ENCODE data around the gene YWHAG. TPM values are rescaled to one million over a fixed set of nuclear protein-coding genes. Genes with fewer than 3 reads are reported as not detected.

YWHAG gene
- polyA plus RNA-seq, 1 donor (not counting 4 experiments of a cell fraction or from before 2014, with no cell fraction given), result 130 TPM

DNA sequence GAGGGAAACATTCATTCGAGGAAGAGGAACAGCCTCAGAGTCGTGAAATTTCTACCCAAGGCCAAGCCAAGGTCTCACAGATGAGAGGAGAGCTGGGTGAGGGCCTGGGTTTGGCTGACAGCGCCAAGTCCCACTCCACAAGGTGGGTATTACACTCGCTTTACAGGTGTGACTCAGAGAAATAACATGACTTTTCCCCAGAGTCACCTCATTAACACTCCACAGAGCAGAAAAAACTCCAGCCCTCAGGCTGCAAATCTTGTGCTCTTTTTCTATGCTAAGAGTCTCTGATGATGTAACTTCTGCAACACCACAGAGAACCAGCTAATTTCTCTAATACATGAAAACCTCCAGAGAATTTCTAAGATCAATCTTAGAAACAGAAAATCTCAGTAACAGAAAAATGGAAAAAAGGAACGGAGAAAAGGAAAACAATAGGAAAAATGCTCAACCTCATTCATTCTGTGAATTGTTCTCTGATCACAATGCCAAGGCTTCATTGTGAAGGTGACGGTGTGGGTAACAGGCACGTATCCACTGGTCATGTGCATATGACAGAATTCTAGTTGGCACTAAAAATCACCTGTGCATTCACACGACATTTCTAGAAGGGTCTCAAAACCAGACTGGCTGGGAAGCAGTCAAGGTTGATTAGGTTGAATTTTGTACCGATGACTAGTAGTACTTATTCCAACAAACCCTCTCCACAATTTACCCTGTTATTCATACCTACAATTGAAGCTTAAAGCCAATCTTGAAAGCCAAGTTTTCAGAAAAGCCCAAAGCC, 20.3 kb downstream of the YWHAG start:
- H2AFZ ChIP-seq (ENCODE audit: control insufficient read depth, low read length), result no peak overlapping the region
- peaks cover 36% of the 10 kb centered on the region for H3K4me1 ChIP-seq (ENCODE audit: control insufficient read depth, extremely low read depth, insufficient read depth, low read length)
- H4K20me1 ChIP-seq (ENCODE audit: control insufficient read depth, extremely low read depth, insufficient read depth, low read length), result peaks cover 61% of the 10 kb centered on the region
- H3K27me3 ChIP-seq (ENCODE audit: control insufficient read depth, extremely low read depth, insufficient read depth, low read length), result no peaks in the 10 kb centered on the region
- peaks cover 13% of the 10 kb centered on the region for H3K9me1 ChIP-seq (ENCODE audit: control insufficient read depth, extremely low read depth, insufficient read depth, low read length)
- peak overlapping the region; percentile 68 for H3K4me2 ChIP-seq (ENCODE audit: control insufficient read depth, extremely low read depth, insufficient read depth, low read depth, low read length)
- dilution Hi-C loops (cut with MboI; ENCODE audit: extremely low pct_ligation_motif_present, low sequenced_read_pairs), result no loop called here
- no peaks in the 10 kb centered on the region for H3K9me3 ChIP-seq (ENCODE audit: control insufficient read depth, low read depth, low read length)
- no peak for TF ChIP-seq EZH2 (IDR thresholded peaks at IDR 0.05; ENCODE audit: low read length)
- TF ChIP-seq, protein P1, sequence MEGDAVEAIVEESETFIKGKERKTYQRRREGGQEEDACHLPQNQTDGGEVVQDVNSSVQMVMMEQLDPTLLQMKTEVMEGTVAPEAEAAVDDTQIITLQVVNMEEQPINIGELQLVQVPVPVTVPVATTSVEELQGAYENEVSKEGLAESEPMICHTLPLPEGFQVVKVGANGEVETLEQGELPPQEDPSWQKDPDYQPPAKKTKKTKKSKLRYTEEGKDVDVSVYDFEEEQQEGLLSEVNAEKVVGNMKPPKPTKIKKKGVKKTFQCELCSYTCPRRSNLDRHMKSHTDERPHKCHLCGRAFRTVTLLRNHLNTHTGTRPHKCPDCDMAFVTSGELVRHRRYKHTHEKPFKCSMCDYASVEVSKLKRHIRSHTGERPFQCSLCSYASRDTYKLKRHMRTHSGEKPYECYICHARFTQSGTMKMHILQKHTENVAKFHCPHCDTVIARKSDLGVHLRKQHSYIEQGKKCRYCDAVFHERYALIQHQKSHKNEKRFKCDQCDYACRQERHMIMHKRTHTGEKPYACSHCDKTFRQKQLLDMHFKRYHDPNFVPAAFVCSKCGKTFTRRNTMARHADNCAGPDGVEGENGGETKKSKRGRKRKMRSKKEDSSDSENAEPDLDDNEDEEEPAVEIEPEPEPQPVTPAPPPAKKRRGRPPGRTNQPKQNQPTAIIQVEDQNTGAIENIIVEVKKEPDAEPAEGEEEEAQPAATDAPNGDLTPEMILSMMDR (optimal IDR thresholded peaks at IDR 0.05 in 1 of 3, IDR thresholded peaks at IDR 0.05 in 1 of 3, conservative IDR thresholded peaks at IDR 0.05 in 1 of 3; ENCODE audit: extremely low read depth in 1 of 3, insufficient read depth in 2 of 3, low read length in 3 of 3), result no peak
- no peak overlapping the region for H3K4me3 ChIP-seq (ENCODE audit: control insufficient read depth in 2 of 3, extremely low read depth in 1 of 3, insufficient read depth in 2 of 3, low read depth in 1 of 3, low read length in 3 of 3)
- FAIRE-seq (peak; percentile 74), DNase-seq (ENCODE audit: low read depth, low spot score) (no peak)
- H3K9ac ChIP-seq (ENCODE audit: control insufficient read depth, extremely low read depth, insufficient read depth, low read length), result peak overlapping the region; percentile 49
- peak overlapping the region; percentile 84 for H3K27ac ChIP-seq (ENCODE audit: control insufficient read depth, insufficient read depth, low read length)
- peaks cover 15 to 47% of the 10 kb centered on the region in 2 experiments for H3K36me3 ChIP-seq (ENCODE audit: control insufficient read depth in 2 of 2, extremely low read depth in 1 of 2, insufficient read depth in 2 of 2, low read length in 2 of 2)
- peaks cover 97% of the 10 kb centered on the region for H3K79me2 ChIP-seq (ENCODE audit: control insufficient read depth, insufficient read depth, low read length)

DNA sequence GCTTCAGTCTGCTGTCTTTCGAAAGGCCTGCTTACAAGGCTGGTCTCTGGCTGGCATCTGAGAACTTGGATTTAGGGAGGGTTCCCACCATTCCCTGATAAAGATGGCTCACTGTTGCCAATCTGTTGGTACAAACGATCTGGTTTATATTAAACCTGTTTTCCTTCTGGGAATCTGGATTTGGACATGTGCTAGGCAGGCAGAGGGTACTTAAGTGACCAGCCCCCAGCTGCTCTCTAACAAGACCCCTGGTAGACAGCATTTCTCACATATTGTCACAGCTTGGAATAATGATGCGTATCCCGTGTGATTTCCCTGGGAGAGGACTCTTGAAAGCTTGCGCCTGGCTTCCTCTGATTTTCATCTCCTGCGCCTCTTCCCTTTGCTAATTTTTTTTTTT, 21.6 kb downstream of the YWHAG start:
- H3K9me3 ChIP-seq (ENCODE audit: control insufficient read depth, low read depth, low read length), result no peaks in the 10 kb centered on the region
- no peak overlapping the region for H3K4me3 ChIP-seq (ENCODE audit: control insufficient read depth in 2 of 3, extremely low read depth in 1 of 3, insufficient read depth in 2 of 3, low read depth in 1 of 3, low read length in 3 of 3)
- TF ChIP-seq EZH2 (IDR thresholded peaks at IDR 0.05; ENCODE audit: low read length), result no peak
- TF ChIP-seq, protein P1 (optimal IDR thresholded peaks at IDR 0.05 in 1 of 3, IDR thresholded peaks at IDR 0.05 in 1 of 3, conservative IDR thresholded peaks at IDR 0.05 in 1 of 3; ENCODE audit: extremely low read depth in 1 of 3, insufficient read depth in 2 of 3, low read length in 3 of 3), result no peak
- H3K4me2 ChIP-seq (ENCODE audit: control insufficient read depth, extremely low read depth, insufficient read depth, low read depth, low read length), result no peak overlapping the region
- H3K9me1 ChIP-seq (ENCODE audit: control insufficient read depth, extremely low read depth, insufficient read depth, low read length), result peaks cover 13% of the 10 kb centered on the region
- peaks cover 97% of the 10 kb centered on the region for H3K79me2 ChIP-seq (ENCODE audit: control insufficient read depth, insufficient read depth, low read length)
- H3K27me3 ChIP-seq (ENCODE audit: control insufficient read depth, extremely low read depth, insufficient read depth, low read length), result no peaks in the 10 kb centered on the region
- FAIRE-seq, result no peak
- H3K36me3 ChIP-seq (ENCODE audit: control insufficient read depth in 2 of 2, extremely low read depth in 1 of 2, insufficient read depth in 2 of 2, low read length in 2 of 2), result peaks cover 14 to 46% of the 10 kb centered on the region in 2 experiments
- H4K20me1 ChIP-seq (ENCODE audit: control insufficient read depth, extremely low read depth, insufficient read depth, low read length), result peaks cover 60% of the 10 kb centered on the region
- H2AFZ ChIP-seq (ENCODE audit: control insufficient read depth, low read length), result no peak overlapping the region
- DNase-seq (ENCODE audit: low read depth, low spot score), result no peak
- no peak overlapping the region for H3K27ac ChIP-seq (ENCODE audit: control insufficient read depth, insufficient read depth, low read length)
- H3K9ac ChIP-seq (ENCODE audit: control insufficient read depth, extremely low read depth, insufficient read depth, low read length), result no peak overlapping the region
- dilution Hi-C loops (cut with MboI; ENCODE audit: extremely low pct_ligation_motif_present, low sequenced_read_pairs), result no loop called here
- H3K4me1 ChIP-seq (ENCODE audit: control insufficient read depth, extremely low read depth, insufficient read depth, low read length), result peaks cover 35% of the 10 kb centered on the region

All from keratinocyte (primary cell).